ENCODE measurements around the gene TNFRSF19.

DNA sequence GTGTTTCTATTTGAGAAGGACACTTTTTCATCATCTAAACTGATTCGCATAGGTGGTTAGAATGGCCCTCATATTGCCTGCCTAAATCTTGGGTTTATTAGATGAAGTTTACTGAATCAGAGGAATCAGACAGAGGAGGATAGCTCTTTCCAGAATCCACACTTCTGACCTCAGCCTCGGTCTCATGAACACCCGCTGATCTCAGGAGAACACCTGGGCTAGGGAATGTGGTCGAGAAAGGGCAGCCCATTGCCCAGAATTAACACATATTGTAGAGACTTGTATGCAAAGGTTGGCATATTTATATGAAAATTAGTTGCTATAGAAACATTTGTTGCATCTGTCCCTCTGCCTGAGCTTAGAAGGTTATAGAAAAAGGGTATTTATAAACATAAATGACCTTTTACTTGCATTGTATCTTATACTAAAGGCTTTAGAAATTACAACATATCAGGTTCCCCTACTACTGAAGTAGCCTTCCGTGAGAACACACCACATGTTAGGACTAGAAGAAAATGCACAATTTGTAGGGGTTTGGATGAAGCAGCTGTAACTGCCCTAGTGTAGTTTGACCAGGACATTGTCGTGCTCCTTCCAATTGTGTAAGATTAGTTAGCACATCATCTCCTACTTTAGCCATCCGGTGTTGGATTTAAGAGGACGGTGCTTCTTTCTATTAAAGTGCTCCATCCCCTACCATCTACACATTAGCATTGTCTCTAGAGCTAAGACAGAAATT, 103.8 kb downstream of the TNFRSF19 start:
- TF ChIP-seq ISL1 (CRISPR knock-in tag; IDR thresholded peaks at IDR 0.05) (no peak), RARB (CRISPR knock-in tag; IDR thresholded peaks at IDR 0.05) (no peak), PPARA (CRISPR knock-in tag; IDR thresholded peaks at IDR 0.05; ENCODE audit: borderline replicate concordance) (no peak), OSR1 (CRISPR knock-in tag; IDR thresholded peaks at IDR 0.05) (no peak), ZFP30 (CRISPR knock-in tag; IDR thresholded peaks at IDR 0.05) (no peak), SNAI2 (CRISPR knock-in tag; IDR thresholded peaks at IDR 0.05) (no peak)
- TF ChIP-seq, protein P1, sequence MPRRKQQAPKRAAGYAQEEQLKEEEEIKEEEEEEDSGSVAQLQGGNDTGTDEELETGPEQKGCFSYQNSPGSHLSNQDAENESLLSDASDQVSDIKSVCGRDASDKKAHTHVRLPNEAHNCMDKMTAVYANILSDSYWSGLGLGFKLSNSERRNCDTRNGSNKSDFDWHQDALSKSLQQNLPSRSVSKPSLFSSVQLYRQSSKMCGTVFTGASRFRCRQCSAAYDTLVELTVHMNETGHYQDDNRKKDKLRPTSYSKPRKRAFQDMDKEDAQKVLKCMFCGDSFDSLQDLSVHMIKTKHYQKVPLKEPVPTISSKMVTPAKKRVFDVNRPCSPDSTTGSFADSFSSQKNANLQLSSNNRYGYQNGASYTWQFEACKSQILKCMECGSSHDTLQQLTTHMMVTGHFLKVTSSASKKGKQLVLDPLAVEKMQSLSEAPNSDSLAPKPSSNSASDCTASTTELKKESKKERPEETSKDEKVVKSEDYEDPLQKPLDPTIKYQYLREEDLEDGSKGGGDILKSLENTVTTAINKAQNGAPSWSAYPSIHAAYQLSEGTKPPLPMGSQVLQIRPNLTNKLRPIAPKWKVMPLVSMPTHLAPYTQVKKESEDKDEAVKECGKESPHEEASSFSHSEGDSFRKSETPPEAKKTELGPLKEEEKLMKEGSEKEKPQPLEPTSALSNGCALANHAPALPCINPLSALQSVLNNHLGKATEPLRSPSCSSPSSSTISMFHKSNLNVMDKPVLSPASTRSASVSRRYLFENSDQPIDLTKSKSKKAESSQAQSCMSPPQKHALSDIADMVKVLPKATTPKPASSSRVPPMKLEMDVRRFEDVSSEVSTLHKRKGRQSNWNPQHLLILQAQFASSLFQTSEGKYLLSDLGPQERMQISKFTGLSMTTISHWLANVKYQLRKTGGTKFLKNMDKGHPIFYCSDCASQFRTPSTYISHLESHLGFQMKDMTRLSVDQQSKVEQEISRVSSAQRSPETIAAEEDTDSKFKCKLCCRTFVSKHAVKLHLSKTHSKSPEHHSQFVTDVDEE (CRISPR knock-in tag; IDR thresholded peaks at IDR 0.05) = no peak
- TF ChIP-seq, protein P2, sequence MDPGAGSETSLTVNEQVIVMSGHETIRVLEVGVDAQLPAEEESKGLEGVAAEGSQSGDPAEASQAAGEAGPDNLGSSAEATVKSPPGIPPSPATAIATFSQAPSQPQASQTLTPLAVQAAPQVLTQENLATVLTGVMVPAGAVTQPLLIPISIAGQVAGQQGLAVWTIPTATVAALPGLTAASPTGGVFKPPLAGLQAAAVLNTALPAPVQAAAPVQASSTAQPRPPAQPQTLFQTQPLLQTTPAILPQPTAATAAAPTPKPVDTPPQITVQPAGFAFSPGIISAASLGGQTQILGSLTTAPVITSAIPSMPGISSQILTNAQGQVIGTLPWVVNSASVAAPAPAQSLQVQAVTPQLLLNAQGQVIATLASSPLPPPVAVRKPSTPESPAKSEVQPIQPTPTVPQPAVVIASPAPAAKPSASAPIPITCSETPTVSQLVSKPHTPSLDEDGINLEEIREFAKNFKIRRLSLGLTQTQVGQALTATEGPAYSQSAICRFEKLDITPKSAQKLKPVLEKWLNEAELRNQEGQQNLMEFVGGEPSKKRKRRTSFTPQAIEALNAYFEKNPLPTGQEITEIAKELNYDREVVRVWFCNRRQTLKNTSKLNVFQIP (CRISPR knock-in tag; IDR thresholded peaks at IDR 0.05; ENCODE audit: borderline replicate concordance, low read depth) = no peak
